NCI-H345 treated with DMSO at 0.1 percent for 48 hours (cell line): ENCODE measurements around the gene EHMT1.
"Not testable (repeated sequence)": the region's sequence is repeated elsewhere in the genome, so short reads cannot be mapped to it uniquely, and the experiment has no call there.

Experiments
- DNase-seq: peaks from one replicate; lab custom pipeline; 2025; ENCODE audit not compliant: unreplicated experiment; lab: John Stamatoyannopoulos, UW

Gene EHMT1

GRCh38 chr9:137800196-137801022, 181.6 kb downstream of the EHMT1 start:
- no peak for DNase-seq

- DNase-seq, result no peak
Measured at GRCh38 chr9:137801023-137801319, 182.2 kb downstream of the EHMT1 start.

- no peak for DNase-seq
Measured at GRCh38 chr9:137802021-137802420, 183.2 kb downstream of the EHMT1 start.

GRCh38 chr9:137802521-137803243, 183.9 kb downstream of the EHMT1 start:
- DNase-seq, result no peak

DNA sequence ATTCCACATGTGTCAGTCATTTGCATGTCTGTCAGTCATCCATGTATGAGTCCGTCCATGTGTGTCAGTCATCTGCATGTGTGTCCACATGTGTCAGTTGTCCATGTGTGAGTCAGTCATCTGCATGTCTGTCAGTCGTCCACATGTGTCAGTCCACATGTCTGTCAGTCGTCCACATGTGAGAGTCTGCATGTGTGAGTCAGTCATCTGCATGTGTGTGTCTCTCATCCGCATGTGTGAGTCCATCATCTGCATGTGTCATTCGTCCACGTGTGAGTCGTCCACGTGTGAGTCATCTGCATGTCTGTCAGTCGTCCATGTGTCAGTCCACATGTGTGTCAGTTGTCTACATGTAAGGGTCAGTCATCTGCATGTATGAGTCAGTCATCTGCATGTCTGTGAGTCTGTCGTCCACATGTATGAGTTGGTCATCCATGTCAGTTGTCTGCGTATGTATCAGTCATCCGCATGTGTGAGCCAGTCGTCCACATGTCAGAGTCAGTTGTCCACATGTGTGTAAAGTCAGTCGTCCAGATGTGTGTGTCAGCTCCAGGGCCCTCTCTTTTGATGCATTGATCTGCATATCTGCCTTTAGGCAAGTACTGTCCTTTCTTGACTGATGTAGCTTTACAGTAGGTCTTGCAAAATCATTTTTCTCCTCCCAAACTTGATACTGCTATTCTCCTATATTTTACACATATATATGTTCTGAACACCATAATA, 186.3 kb downstream of the EHMT1 start:
- DNase-seq, result no peak

- no peak for DNase-seq
Measured at GRCh38 chr9:137807721-137808703, 189.2 kb downstream of the EHMT1 start.

- no peak for DNase-seq
Measured at GRCh38 chr9:137809040-137809576, 190.3 kb downstream of the EHMT1 start.

GRCh38 chr9:137809726-137810450, 191.1 kb downstream of the EHMT1 start:
- not testable (repeated sequence) for DNase-seq

GRCh38 chr9:137811283-137811870, 192.6 kb downstream of the EHMT1 start:
- no peak for DNase-seq

DNA sequence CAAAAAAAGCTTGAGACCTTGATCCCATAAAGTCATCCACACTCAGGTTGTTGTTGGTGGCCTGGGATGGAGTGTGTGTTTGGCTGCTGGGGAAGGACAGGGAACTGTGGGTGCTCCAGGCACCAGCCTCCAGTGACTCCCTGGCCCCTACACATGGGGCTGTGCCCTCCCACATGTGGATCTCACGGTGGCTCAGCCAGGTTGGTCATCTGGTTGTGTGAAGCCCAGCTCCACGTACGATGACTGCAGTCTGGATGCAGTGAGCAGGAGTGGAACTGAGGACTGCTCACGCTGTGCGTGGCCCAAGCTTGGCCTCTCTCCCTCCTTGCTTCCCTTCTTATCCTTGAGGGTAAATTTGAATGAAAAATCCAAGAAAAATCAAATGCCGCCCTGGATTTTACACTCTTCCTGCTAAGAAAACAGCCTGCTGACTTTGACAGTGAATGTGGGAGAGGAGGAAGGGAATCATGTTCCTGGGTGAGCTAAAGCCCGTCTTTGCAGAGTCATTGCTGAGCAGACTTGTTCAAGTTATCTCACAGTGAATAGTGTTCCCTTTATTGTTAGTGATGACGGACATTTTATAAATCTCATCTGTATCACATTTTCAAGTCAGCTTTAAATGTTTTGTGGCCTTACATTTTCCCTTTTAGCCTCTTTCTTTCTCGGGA, 193.7 kb downstream of the EHMT1 start:
- DNase-seq, result no peak

DNA sequence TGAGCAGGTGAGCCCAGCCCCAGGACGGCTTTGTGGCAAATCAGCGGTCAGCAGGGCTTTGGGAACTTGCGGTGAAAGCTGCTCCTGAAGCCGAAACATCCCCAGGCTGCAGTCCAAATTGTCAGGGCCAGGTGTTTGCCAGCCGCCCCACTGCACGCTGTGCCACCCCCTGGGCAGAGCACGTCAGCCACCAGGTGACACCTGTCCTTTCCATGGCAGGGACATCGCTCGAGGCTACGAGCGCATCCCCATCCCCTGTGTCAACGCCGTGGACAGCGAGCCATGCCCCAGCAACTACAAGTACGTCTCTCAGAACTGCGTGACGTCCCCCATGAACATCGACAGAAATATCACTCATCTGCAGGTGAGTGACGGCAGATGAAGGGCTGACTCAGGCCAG, 194.4 kb downstream of the EHMT1 start:
- DNase-seq, result peak; percentile 85

DNA sequence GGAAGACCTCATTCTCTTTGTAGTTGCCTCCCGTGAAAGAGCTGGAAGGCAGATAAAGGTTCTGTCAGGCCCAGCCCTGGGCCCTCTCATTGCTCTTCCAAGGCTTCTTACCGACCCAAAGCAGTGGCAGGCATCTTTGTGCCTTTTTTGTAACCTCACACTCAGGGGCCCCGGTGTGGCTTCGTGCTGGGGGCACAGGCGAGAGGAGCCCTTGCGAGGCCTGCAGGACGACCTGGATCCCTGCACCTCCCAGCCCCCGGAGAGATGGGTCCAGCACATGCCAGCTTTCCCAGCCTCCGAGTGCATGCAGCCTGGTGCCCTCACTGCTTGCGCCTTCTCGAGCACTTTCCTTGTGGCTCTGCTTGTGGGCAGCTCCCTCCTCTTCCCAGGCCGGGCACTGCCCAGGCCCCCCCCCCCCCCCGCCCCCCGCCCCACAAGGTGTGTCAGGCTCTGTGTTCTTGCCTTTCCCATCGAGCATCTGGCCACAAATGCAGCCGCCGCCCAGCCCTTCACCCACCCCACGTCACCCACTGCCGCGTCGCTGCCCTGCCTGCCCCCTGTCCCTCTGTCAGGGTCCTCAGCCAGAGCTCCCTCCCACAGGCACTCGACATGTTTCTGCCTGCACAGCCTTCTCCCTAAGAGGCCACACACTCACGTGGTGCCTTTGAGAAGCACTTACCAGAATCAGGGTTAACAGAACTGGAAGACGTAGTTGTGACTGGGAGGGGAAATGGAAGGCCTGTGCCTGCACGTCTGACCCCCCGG, 195.0 kb downstream of the EHMT1 start:
- peak; percentile 52 for DNase-seq

DNA sequence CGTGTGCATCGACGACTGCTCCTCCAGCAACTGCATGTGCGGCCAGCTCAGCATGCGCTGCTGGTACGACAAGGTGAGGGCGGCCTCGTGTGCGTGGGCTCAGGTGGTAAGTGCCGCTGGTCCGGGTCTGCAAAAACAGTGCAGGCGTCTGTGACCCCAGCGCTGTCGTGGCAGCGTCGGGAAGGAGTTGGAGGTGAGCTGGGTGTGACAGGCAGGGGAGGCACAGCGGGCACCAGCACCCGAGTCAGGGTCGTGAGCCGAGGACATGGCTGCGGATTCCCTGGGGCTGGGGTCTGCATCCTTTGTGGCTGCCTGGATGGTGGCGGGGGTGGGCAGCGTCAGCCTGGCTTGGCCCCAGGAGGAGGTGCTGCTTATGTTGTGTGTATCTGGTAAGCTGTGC, 195.6 kb downstream of the EHMT1 start:
- no peak for DNase-seq

GRCh38 chr9:137814841-137815240, 196.0 kb downstream of the EHMT1 start:
- DNase-seq, result no peak

DNA sequence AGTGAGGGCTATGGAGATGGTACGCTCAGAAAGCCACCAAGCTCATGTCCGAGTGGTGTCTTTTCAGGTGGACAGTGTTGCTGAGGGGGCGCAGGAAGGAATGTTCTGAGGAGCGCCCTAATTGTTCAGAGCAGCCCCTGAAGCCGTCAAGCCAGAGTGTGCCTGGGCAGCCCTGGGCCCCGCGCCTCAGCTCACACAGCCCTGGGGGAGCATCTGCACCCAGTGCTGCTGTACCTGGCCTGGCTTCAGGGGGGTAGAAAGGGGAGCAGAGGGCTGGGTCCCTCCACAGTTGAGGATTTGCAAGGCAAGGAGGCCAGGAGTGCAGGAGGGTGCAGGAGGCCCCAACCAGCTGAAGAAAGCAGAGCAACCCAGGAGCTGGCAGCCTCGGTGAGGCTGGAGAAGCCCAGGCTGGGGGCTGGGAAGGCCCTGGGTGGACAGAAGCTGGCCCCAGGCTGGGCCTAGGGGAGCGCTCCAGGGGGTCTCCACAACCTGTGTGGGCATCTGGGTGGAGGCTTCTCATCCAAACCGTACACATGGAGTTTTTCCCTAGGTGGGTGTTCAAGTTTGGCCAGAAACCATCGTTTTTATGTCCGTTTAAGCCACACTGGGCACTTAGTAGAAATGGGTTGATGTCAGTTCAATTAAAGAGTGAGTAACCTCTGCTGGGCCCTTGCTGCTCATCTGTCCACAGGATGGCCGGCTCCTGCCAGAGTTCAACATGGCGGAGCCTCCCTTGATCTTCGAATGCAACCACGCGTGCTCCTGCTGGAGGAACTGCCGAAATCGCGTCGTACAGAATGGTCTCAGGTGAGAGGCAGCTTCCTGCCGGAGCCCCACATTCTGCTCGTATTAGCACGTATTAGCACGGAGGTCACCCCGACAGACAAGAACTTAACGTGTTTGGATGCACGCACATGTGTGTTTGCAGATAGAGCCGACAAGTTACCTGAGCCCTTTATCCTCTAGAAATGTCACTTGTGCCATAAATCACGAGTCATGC, 196.8 kb downstream of the EHMT1 start:
- no peak for DNase-seq

DNA sequence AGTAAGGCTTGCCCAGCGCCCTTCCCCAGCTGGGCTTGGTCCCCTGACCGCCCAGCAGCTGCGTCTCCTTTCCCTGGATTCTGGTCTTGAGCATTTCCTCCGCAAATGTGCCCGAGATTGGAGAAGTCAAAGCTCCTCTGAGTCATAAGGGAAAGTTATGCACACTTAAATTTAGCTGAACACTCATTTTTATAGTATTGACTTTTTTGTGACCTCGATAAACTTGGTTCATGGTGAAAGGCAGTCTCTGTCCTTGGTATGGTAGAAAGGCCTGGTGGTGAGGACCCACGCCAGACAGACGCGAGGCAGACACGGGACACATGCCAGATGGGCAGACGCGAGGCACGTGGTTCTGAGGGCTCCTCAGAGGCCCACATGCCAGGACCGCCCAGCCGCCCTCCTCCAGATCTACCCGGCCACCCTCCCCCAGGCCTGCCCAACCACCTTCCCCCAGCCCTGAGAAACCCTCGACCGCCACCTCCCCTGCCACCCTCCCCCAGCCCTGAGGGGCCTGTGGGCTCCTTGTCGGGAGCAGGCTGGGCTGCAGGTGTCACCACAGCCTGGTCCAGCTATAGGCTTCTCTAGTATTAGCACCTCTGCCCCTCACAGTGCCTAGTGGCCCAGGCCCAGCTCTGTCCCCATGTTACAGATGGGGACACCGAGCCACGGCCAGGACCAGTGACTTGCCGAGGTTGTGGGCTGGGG, 197.9 kb downstream of the EHMT1 start:
- no peak for DNase-seq
